ENCODE results near the gene SIN3A. TPM values are rescaled to one million over a fixed set of nuclear protein-coding genes. Genes with fewer than 3 reads are reported as not detected.

SIN3A gene
- total and polyA plus RNA-seq, 8 donors, result 6.8 to 33.4 (median 21.6) TPM

GRCh38 chr15:75361989-75362641 is 89.4 kb downstream of the SIN3A start:
- H3K36me3 ChIP-seq, result peaks cover 0 to 19% (median 7%) of the 10 kb centered on the region in 3 donors
- H3K27me3 ChIP-seq, result no peaks in the 10 kb centered on the region
- 89 to 92% methylated on average over 13 of the region's 13 CpGs for WGBS, 2 donors
- intact Hi-C loops (cut with DNase I), result loop anchor here in 1 of 3 donors (10.0 kb wide), 1 partner anchor 323 kb away; no protein-coding TSS in a partner anchor
- no peak overlapping the region for H3K4me3 ChIP-seq
- TF ChIP-seq CTCF (IDR thresholded peaks at IDR 0.05), result no peak
- FAIRE-seq, result no peak
- ATAC-seq, result no peak
- DNase-seq, result no peak
- no peak overlapping the region for H3K27ac ChIP-seq
- no peaks in the 10 kb centered on the region for H3K9me3 ChIP-seq
- peaks cover 0 to under 1% (median 0%) of the 10 kb centered on the region in 3 donors for H3K4me1 ChIP-seq

GRCh38 chr15:75361361-75361988 is 90.0 kb downstream of the SIN3A start:
- TF ChIP-seq CTCF (IDR thresholded peaks at IDR 0.05), result no peak
- DNase-seq (peak in 1 of 6 donors; percentile 54), ATAC-seq (no peak), FAIRE-seq (no peak)
- intact Hi-C loops (cut with DNase I), result loop anchor here in 1 of 3 donors (10.0 kb wide), 1 partner anchor 323 kb away; no protein-coding TSS in a partner anchor
- 95 to 96% methylated on average over 10 of the region's 10 CpGs for WGBS, 2 donors
- no peaks in the 10 kb centered on the region for H3K9me3 ChIP-seq
- peaks cover 0 to 25% (median 10%) of the 10 kb centered on the region in 3 donors for H3K36me3 ChIP-seq
- no peak overlapping the region for H3K4me3 ChIP-seq
- no peak overlapping the region for H3K27ac ChIP-seq
- H3K27me3 ChIP-seq, result no peaks in the 10 kb centered on the region
- no peaks in the 10 kb centered on the region for H3K4me1 ChIP-seq

- 89 to 100% methylated on average over 6 to 7 of the region's 7 CpGs for WGBS, 2 donors
- DNase-seq (peak in 1 of 6 donors; percentile 2), FAIRE-seq (no peak), ATAC-seq (no peak)
- Histone ChIP-seq H3K36me3 (peaks cover 0 to 31% (median 7%) of the 10 kb centered on the region in 3 donors), H3K27me3 (no peaks in the 10 kb centered on the region), H3K27ac (no peak overlapping the region), H3K4me3 (no peak overlapping the region), H3K4me1 (no peaks in the 10 kb centered on the region), H3K9me3 (no peaks in the 10 kb centered on the region)
- intact Hi-C loops (cut with DNase I), result loop anchor here in 1 of 3 donors (10.0 kb wide), 1 partner anchor 324 kb away; no protein-coding TSS in a partner anchor
- no peak for TF ChIP-seq CTCF (IDR thresholded peaks at IDR 0.05)
Measured at GRCh38 chr15:75360856-75361255, 90.6 kb downstream of the SIN3A start.

- Histone ChIP-seq H3K36me3 (peaks cover 0 to 31% (median 8%) of the 10 kb centered on the region in 3 donors), H3K4me1 (no peaks in the 10 kb centered on the region), H3K27me3 (no peaks in the 10 kb centered on the region), H3K9me3 (no peaks in the 10 kb centered on the region), H3K27ac (no peak overlapping the region), H3K4me3 (no peak overlapping the region)
- intact Hi-C loops (cut with DNase I), result loop anchor here in 1 of 3 donors (10.0 kb wide), 1 partner anchor 324 kb away; no protein-coding TSS in a partner anchor
- no peak for TF ChIP-seq CTCF (IDR thresholded peaks at IDR 0.05)
- FAIRE-seq (no peak), DNase-seq (no peak), ATAC-seq (no peak)
- 79 to 89% methylated on average over 1 of the region's 1 CpG for WGBS, 2 donors
Measured at GRCh38 chr15:75360391-75360790, 91.1 kb downstream of the SIN3A start.
